ENCODE data around the gene UBD.

The UBD gene

GRCh38 chr6:29519291-29520010 lies 40.1 kb downstream of the UBD start:
- no peak for FAIRE-seq

DNA sequence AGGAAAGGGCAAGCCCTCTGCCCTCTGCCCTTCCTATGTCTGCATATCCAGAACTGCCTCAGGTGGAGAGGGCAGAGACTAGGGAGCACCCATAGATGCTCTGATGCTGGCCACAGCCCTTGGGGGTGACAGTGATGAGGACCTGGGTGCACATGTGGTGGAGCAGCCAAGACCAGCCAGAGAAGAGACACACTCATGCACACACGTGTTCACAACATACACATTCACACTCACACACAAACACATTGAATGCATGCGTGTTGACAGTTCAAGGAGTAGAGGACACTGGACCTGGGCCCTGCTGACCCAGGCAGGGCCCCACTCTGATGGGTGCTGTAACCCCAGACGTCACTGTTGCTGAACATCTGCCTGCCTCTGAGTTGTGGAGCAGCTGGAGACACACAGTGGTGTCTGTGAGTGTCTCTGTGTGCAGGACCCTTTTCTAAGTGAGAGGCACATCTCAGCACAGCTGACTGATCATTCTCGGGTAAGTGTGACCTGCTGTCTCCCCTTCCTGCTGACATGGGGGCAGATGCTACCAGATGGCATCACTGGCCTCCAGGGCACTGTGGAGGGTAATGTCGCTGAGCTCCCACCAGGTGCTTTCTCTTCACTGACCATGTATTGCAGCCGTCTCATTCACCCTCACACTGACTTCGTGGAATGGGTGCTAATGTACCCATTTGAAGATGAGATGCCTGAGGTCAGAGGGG lies 41.6 kb downstream of the UBD start:
- no peak for FAIRE-seq

- no peak for FAIRE-seq
Measured at GRCh38 chr6:29517245-29517644, 42.3 kb downstream of the UBD start.

GRCh38 chr6:29516108-29516507 lies 43.4 kb downstream of the UBD start:
- FAIRE-seq: no peak

DNA sequence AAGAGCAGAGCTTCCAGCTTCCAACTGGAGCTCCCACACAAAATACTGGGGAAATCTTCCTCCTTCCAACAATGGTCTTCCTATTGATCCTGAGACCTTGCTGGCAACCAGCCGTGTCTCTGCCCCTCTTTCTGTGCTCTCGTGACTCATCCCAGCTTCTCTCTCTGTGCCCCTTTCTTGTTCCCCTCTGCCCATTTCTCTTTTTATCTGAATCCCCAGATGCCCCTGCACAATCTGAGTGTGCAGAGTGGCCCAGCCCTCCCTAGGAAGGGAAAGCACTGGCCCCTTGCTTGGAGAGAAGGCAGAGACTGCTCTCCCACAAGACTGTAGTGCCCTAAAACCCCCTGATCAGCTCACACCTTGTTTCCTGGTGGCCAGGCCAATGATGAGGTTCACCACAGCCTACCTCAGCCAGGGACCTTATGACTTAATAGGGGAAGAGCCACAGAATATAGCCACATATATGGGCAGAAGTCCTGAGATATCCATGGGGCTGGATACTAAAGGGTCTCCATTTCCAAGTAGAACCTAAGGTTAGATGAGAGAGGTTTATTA lies 48.7 kb downstream of the UBD start:
- FAIRE-seq: no peak

- no peak for FAIRE-seq
Measured at GRCh38 chr6:29510202-29510601, 49.3 kb downstream of the UBD start.

DNA sequence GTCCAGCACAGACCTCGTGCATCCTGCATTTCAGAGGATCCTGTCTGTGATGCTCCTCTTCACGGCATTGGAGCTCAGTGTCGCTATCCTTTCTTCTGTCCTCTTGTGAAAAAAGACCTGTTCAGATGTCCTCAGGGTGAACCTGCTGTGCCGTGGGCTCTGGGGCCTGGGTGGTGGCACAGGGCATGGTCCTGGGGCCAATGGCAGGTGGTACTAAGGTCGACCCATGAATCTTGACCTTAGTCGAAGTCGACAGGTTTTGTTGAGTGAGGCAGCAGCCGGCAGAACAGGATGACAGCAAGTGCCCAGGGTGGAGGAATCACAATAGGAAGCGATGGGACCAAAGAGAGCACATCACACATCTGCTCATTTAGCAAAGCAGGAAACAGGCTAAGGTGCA lies 49.8 kb downstream of the UBD start:
- no peak for FAIRE-seq

GRCh38 chr6:29509239-29509638 lies 50.3 kb downstream of the UBD start:
- FAIRE-seq: no peak

GRCh38 chr6:29507319-29507718 lies 52.2 kb downstream of the UBD start:
- FAIRE-seq: no peak

- FAIRE-seq: no peak
Measured at GRCh38 chr6:29506446-29507067, 53.0 kb downstream of the UBD start.

GRCh38 chr6:29505808-29506207 lies 53.7 kb downstream of the UBD start:
- no peak for FAIRE-seq
